HL-60 (cell line): ENCODE results near the gene DAPK3.

Source experiments
- DNase-seq, 2 experiments: peaks; one replicate each; pipeline ENCODE4 v3.0.0-alpha.2; 2010 to 2020; ENCODE audit warnings: low read depth in 1 of 2, low spot score in 1 of 2
- H3K27ac ChIP-seq: fragments of 250-450 bp; sonication (Bioruptor Pico); replicated peaks from 2 replicates; pipeline ENCODE4 v1.5.1; 2020; ENCODE audit warnings: mild to moderate bottlenecking, moderate library complexity
- H3K27me3 ChIP-seq: fragments of 250-450 bp; sonication (Bioruptor Pico); 2 replicates; pipeline ENCODE4 v1.5.1; 2021; ENCODE audit warnings: mild to moderate bottlenecking, moderate library complexity; ENCODE audit not compliant: insufficient read depth, poor library complexity, severe bottlenecking
- H3K4me3 ChIP-seq: replicated peaks from 2 replicates; pipeline ENCODE4 v1.5.1; 2011; ENCODE audit warnings: mild to moderate bottlenecking, control low read depth, low read length; ENCODE audit not compliant: insufficient read depth
- GABPA ChIP-seq: IDR thresholded peaks from 2 replicates; pipeline ENCODE4 v1.6.1; 2012; ENCODE audit warnings: low read depth
- POLR2AphosphoS5 ChIP-seq: IDR thresholded peaks from 2 replicates; pipeline ENCODE4 v1.6.1; 2012; ENCODE audit warnings: low read depth
- SPI1 ChIP-seq: IDR thresholded peaks from 2 replicates; pipeline ENCODE4 v1.6.1; 2012; ENCODE audit warnings: low read depth, mild to moderate bottlenecking, borderline replicate concordance
- TF ChIP-seq, protein P1 (sequence below): IDR thresholded peaks from one replicate; pipeline ENCODE4 v1.5.1; 2011; ENCODE audit warnings: low read length, control low read depth, inconsistent platforms; ENCODE audit not compliant: insufficient read depth
- TF ChIP-seq, protein P2 (sequence below): IDR thresholded peaks from 2 replicates; pipeline ENCODE4 v1.6.1; 2012; ENCODE audit warnings: low read depth; ENCODE audit not compliant: insufficient replicate concordance

Gene DAPK3

DNA sequence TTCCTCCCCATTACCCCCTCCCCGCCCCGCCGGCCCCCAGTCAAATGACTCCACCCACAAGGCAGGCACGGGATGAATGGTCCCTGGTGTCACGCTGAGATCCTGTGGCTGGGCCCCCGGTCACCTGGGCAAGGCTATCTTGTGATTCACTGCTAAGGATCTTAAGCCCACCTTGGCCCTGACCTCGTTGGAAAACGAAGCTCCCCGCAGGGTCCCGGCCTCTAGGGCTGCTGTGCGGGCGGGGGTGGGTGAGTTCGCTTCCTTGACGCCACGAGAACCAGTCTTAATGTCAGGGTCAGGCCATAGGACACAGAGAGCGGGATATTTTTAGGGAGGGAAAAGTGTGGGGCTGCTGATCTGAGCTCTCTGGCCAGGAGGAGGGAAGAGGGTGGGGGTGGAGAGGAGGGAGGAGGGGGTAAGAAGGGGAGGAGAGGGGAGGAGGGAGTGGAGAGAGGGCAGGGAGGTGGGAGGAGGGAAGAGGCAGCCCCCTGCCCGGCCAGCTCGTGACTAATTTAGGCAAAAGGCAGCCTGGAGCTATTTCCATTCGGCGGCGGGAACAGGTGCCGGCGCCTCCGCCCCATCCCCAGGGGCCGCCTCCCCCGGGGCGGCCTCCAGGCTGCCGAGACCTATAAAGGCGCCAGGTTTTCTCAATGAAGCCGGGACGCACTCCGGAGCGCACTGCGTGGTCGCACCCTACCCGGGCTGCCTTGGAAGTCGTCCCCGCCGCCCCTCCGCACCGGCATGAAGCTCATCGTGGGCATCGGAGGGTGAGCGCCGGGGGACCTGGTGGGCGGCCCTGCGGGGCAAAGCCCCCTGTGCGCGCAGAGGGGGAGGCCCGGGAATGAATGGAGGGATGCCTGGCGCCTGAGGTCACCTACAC is 37.7 kb downstream of the DAPK3 start, which contains the start of gene NMRK2:
TSS of gene NMRK2 (plus strand) at position 139 of the 880 bp plus-strand sequence. CDS start at position 742, 603 bp downstream.
- DNase-seq: no peak
- Histone ChIP-seq H3K27ac (no peak within 1 kb of the TSS), H3K27me3 (peaks cover 25% of the 10 kb centered on the region), H3K4me3 (no peak within 1 kb of the TSS)
- no peak for TF ChIP-seq SPI1

DNA sequence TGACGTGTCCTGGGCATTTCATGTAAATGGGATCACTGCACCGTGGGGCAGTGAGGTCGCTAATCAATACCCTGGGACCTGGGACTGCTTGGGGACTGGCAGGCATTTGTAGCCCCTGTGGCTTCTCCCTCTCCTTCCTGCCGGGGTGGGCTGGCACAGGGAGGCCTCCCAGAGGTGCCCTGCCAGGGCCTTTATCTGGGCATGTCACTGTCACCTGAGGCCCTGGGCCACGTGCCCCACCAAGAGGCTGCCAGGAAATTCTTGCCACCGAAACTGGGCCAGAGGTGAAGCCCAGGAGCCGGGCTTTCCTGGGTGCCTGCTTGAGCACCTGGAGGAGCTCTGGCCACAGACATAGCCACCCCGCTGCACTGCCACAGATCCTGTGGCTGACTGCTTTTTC is 39.9 kb downstream of the DAPK3 start:
- DNase-seq: no peak
- no peak overlapping the region for H3K4me3 ChIP-seq
- TF ChIP-seq SPI1 (no peak), POLR2AphosphoS5 (no peak), GABPA (no peak)
- TF ChIP-seq, protein P1, sequence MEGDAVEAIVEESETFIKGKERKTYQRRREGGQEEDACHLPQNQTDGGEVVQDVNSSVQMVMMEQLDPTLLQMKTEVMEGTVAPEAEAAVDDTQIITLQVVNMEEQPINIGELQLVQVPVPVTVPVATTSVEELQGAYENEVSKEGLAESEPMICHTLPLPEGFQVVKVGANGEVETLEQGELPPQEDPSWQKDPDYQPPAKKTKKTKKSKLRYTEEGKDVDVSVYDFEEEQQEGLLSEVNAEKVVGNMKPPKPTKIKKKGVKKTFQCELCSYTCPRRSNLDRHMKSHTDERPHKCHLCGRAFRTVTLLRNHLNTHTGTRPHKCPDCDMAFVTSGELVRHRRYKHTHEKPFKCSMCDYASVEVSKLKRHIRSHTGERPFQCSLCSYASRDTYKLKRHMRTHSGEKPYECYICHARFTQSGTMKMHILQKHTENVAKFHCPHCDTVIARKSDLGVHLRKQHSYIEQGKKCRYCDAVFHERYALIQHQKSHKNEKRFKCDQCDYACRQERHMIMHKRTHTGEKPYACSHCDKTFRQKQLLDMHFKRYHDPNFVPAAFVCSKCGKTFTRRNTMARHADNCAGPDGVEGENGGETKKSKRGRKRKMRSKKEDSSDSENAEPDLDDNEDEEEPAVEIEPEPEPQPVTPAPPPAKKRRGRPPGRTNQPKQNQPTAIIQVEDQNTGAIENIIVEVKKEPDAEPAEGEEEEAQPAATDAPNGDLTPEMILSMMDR: no peak
- TF ChIP-seq, protein P2, sequence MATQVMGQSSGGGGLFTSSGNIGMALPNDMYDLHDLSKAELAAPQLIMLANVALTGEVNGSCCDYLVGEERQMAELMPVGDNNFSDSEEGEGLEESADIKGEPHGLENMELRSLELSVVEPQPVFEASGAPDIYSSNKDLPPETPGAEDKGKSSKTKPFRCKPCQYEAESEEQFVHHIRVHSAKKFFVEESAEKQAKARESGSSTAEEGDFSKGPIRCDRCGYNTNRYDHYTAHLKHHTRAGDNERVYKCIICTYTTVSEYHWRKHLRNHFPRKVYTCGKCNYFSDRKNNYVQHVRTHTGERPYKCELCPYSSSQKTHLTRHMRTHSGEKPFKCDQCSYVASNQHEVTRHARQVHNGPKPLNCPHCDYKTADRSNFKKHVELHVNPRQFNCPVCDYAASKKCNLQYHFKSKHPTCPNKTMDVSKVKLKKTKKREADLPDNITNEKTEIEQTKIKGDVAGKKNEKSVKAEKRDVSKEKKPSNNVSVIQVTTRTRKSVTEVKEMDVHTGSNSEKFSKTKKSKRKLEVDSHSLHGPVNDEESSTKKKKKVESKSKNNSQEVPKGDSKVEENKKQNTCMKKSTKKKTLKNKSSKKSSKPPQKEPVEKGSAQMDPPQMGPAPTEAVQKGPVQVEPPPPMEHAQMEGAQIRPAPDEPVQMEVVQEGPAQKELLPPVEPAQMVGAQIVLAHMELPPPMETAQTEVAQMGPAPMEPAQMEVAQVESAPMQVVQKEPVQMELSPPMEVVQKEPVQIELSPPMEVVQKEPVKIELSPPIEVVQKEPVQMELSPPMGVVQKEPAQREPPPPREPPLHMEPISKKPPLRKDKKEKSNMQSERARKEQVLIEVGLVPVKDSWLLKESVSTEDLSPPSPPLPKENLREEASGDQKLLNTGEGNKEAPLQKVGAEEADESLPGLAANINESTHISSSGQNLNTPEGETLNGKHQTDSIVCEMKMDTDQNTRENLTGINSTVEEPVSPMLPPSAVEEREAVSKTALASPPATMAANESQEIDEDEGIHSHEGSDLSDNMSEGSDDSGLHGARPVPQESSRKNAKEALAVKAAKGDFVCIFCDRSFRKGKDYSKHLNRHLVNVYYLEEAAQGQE: no peak
- peaks cover 25% of the 10 kb centered on the region for H3K27me3 ChIP-seq
- no peak overlapping the region for H3K27ac ChIP-seq

DNA sequence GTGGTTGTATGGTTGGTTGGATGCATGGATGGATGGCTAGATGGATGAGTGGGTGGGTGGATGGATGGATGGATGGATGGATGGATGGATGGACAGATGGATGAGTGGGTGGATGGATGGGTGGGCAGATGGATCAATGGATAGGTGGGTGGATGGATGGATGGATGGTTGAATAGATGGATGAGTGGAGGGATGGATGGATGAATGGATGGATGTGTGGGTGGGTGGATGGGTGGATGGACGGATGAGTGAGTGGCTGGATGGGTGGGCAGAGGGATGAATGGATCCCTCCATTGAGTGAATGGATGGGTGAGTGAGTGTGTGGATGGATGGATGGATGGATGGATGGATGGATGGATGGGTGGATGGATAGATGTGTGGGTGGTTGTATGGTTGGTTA is 47.0 kb downstream of the DAPK3 start:
- no peak overlapping the region for H3K4me3 ChIP-seq
- DNase-seq: no peak
- H3K27ac ChIP-seq: no peak overlapping the region
- H3K27me3 ChIP-seq: no peaks in the 10 kb centered on the region
- TF ChIP-seq POLR2AphosphoS5 (no peak), SPI1 (no peak), GABPA (no peak)
- TF ChIP-seq, protein P1: no peak
- TF ChIP-seq, protein P2: no peak

DNA sequence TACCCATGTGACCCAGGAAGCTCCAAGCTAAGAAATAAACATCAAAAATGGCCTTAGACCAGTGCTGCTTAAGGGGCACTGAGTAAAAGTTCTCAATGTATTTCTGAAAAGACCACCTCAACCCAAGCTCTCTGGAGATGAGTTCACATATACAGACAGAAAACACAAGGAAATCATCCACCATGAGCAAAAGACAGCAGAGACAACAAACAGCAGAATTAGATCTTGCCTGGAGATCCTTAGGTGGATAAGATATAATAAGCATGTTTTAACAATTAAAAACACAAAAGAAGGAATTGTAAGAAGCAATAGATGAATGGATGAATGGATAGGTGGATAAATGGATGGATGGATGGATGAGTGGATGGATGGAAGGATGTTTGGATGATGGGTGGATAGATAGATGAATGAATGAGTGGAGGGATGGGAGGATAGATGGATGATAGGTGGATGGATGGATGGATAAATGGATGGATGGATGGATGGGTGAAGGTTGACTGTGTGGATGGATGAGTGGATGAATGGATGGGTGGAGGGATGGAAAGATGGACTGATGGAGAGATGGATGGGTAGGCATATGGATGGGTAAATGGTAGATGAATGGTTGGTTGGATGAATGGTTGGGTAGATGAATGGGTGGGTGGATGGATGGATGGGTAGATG is 47.7 kb downstream of the DAPK3 start:
- no peak for DNase-seq
- H3K27me3 ChIP-seq: no peaks in the 10 kb centered on the region
- TF ChIP-seq, protein P1: no peak
- TF ChIP-seq SPI1 (no peak), GABPA (no peak), POLR2AphosphoS5 (no peak)
- TF ChIP-seq, protein P2: no peak
- no peak overlapping the region for H3K27ac ChIP-seq
- H3K4me3 ChIP-seq: no peak overlapping the region
